GM08714 (cell line): ENCODE data around the gene PADI2.

Source experiments
- H3K4me3 ChIP-seq: fragments of 200-500 bp; sonication (Bioruptor generic); 2 replicates; pipeline ENCODE4 v1.5.1; 2014; ENCODE audit warnings: mild to moderate bottlenecking, low read length, inconsistent platforms
- ZNF274 ChIP-seq: IDR thresholded peaks from 2 replicates; pipeline ENCODE4 v1.6.1; 2012; ENCODE audit warnings: mild to moderate bottlenecking, low read depth, low read length

Gene PADI2

GRCh38 chr1:17053685-17054410, 65.4 kb downstream of the PADI2 start, which contains the start of gene SDHB:
TSS of gene SDHB (minus strand) at chr1:17054032. CDS start at chr1:17054019, 13 bp downstream.
- peak within 1 kb of the TSS; percentile 93 for H3K4me3 ChIP-seq
- TF ChIP-seq ZNF274 = no peak

GRCh38 chr1:17053086-17053684, 66.1 kb downstream of the PADI2 start:
- no peak for TF ChIP-seq ZNF274
- peak overlapping the region; percentile 93 for H3K4me3 ChIP-seq

DNA sequence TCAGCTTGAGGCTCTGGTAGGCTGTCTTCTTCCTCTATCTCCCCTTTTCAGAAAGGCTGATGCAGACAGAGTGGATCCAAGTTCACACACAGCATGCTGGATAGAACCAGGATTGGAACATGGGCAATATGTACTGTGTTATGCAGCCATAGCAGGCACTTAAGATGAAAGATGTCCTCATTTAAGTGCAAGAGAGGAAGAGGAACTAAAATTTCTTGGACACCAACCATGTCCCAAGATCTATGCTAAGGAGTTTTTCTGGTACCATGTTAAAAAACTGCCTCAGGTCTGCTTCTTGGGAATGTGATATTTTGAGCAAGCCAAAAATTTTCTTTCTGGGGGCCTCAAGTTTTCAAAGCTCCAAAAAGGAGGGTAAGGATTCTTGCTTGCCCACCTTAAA, 66.6 kb downstream of the PADI2 start:
- no peak for TF ChIP-seq ZNF274
- H3K4me3 ChIP-seq = peak overlapping the region; percentile 93

DNA sequence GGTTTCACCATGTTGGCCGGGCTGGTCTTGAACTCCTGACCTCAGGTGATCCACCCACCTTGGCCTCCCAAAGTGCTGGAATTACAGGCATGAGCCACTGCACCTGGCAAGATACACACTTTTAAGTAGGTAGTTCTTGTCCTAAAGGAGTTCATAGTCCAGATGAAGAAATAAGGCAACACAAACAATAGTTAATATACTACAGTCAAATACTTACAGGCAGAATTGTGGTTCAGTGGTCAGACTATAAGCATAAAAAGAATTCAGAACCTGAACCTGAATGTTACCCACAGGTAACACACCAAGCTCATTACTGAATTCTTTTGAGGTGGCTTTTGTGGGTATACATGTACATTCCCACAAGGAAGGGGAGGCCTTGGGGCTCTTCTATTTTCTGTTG, 67.2 kb downstream of the PADI2 start:
- H3K4me3 ChIP-seq = no peak overlapping the region
- no peak for TF ChIP-seq ZNF274

- no peak overlapping the region for H3K4me3 ChIP-seq
- no peak for TF ChIP-seq ZNF274
Observed at GRCh38 chr1:17047924-17048323, 71.3 kb downstream of the PADI2 start.

- no peak overlapping the region for H3K4me3 ChIP-seq
- TF ChIP-seq ZNF274 = no peak
Observed at GRCh38 chr1:17046334-17046657, 73.0 kb downstream of the PADI2 start.

- TF ChIP-seq ZNF274 = no peak
- H3K4me3 ChIP-seq = no peak overlapping the region
Observed at GRCh38 chr1:17045634-17046333, 73.5 kb downstream of the PADI2 start.

GRCh38 chr1:17045150-17045549, 74.1 kb downstream of the PADI2 start:
- H3K4me3 ChIP-seq = no peak overlapping the region
- TF ChIP-seq ZNF274 = no peak

DNA sequence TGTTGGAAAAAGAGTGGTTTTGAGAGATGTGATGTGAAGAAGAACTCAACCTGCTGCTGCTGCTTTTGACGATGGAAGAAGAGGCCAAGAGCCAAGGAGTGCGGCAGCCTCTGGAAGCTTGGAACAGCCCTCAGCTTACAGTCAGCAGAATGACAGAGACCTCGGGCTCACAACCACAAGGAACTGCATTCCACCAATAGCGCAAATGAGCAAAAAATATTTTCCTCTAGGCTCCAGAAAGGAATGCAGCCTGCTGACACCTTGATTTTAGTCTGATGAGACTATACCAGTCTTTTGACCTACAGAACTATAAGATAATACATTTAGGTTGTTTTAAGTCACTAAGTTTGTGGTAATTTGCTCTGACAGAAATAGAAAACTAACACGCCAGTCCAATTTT, 75.6 kb downstream of the PADI2 start:
- no peak overlapping the region for H3K4me3 ChIP-seq
- no peak for TF ChIP-seq ZNF274

DNA sequence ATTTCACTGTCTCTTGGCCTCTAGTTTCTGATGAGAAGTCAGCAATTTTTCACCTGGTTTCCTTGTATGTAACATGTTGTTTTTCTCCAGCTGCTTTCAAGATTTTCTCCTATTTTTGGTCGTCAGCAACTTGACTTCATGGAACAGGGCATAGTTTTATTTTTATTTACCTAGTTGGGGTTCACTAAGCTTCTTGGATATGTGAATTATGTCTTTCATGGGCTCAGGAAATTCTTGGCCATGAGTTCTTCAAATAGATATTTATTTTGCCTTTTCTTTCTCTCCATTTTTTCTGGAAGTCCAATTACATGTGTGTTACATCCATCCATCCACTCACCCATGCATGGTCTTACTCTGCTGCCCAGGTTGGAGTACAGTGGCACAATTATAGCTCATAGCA, 79.1 kb downstream of the PADI2 start:
- no peak overlapping the region for H3K4me3 ChIP-seq
- no peak for TF ChIP-seq ZNF274

GRCh38 chr1:17039522-17039921, 79.7 kb downstream of the PADI2 start:
- no peak for TF ChIP-seq ZNF274
- no peak overlapping the region for H3K4me3 ChIP-seq

- TF ChIP-seq ZNF274 = no peak
Observed at GRCh38 chr1:17033481-17033880, 85.8 kb downstream of the PADI2 start.

GRCh38 chr1:17032741-17033140, 86.5 kb downstream of the PADI2 start:
- TF ChIP-seq ZNF274 = no peak
- no peak overlapping the region for H3K4me3 ChIP-seq

More at GRCh38 chr1:17033481-17033880, 85.8 kb downstream of the PADI2 start:
- H3K4me3 ChIP-seq = no peak overlapping the region

DNA sequence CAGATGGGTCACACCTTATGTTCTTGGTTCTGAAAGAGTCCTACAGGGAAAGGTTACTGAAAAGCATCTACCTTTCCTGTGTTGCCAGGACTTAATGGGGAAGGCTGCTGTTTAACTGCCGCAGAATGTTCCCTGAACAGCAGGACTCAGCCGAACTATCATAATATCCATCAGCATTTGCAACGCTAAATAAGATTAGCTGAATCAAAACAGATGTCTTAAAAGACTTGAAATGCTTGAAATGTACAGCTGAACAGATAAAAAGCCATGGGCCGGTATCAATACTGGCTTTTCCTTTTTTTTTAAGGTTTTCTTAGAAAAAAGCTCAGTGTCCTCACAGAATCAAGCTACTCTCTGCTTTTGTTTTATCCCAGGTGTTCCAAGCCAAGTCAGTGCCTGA, 87.8 kb downstream of the PADI2 start:
- H3K4me3 ChIP-seq = no peak overlapping the region
- no peak for TF ChIP-seq ZNF274

GRCh38 chr1:17030206-17030605, 89.0 kb downstream of the PADI2 start:
- no peak overlapping the region for H3K4me3 ChIP-seq

More at GRCh38 chr1:17030206-17030605, 89.0 kb downstream of the PADI2 start:
- TF ChIP-seq ZNF274 = no peak
